GM18858 (cell line): ENCODE results near the gene SLFN12L.
"Not testable (repeated sequence)": the region's sequence is repeated elsewhere in the genome, so short reads cannot be mapped to it uniquely, and the experiment has no call there.

Experiments used
- ATAC-seq: cut with Tn5 transposase; IDR thresholded peaks from one replicate; pipeline ENCODE4 v1.9.1; 2021; ENCODE audit not compliant: unreplicated experiment

Gene SLFN12L

GRCh38 chr17:35498448-35499178 lies 38.9 kb downstream of the SLFN12L start:
- no peak for ATAC-seq

- no peak for ATAC-seq
Observed at GRCh38 chr17:35496451-35497290, 40.8 kb downstream of the SLFN12L start.

GRCh38 chr17:35493040-35493439 lies 44.4 kb downstream of the SLFN12L start:
- no peak for ATAC-seq

GRCh38 chr17:35491417-35491816 lies 46.1 kb downstream of the SLFN12L start:
- no peak for ATAC-seq

- ATAC-seq: no peak
Observed at GRCh38 chr17:35489944-35490343, 47.5 kb downstream of the SLFN12L start.

GRCh38 chr17:35488991-35489390 lies 48.5 kb downstream of the SLFN12L start:
- ATAC-seq: no peak

- no peak for ATAC-seq
Observed at GRCh38 chr17:35486920-35487732, 50.4 kb downstream of the SLFN12L start.

GRCh38 chr17:35479271-35479670 lies 58.2 kb downstream of the SLFN12L start:
- no peak for ATAC-seq

GRCh38 chr17:35477248-35477647 lies 60.2 kb downstream of the SLFN12L start:
- no peak for ATAC-seq

- no peak for ATAC-seq
Observed at GRCh38 chr17:35476283-35476820, 61.1 kb downstream of the SLFN12L start.

GRCh38 chr17:35468475-35468874 lies 69.0 kb downstream of the SLFN12L start:
- no peak for ATAC-seq

GRCh38 chr17:35467824-35468223 lies 69.7 kb downstream of the SLFN12L start:
- ATAC-seq: no peak

GRCh38 chr17:35460354-35460851 lies 77.1 kb downstream of the SLFN12L start:
- ATAC-seq: peak; percentile 65

- ATAC-seq: not testable (repeated sequence)
Observed at GRCh38 chr17:35454035-35454434, 83.4 kb downstream of the SLFN12L start.

- ATAC-seq: no peak
Observed at GRCh38 chr17:35453171-35453570, 84.3 kb downstream of the SLFN12L start.

GRCh38 chr17:35449371-35449931 lies 88.0 kb downstream of the SLFN12L start:
- ATAC-seq: no peak

- ATAC-seq: no peak
Observed at GRCh38 chr17:35448899-35449227, 88.6 kb downstream of the SLFN12L start.

GRCh38 chr17:35448214-35448898 lies 89.1 kb downstream of the SLFN12L start, which contains the start of gene SLFN13:
SLFN13 (minus strand) TSS chr17:35448766; CDS start chr17:35445680, 3,086 bp downstream.
- ATAC-seq: peak; percentile 47

GRCh38 chr17:35447499-35447898 lies 90.0 kb downstream of the SLFN12L start:
- no peak for ATAC-seq

GRCh38 chr17:35438433-35438832 lies 99.0 kb downstream of the SLFN12L start:
- ATAC-seq: no peak
